HTERT RPE-1 (cell line): Measurements from ENCODE around the gene CRACR2A.

ENCODE experiments used
- in situ Hi-C: fragments of 300-500 bp; cut with MboI; formaldehyde crosslinking; loops from 4 replicates; pipeline ENCODE4 v1.14.3; 2020; ENCODE audit warnings: low sequenced_read_pairs

Gene CRACR2A

GRCh38 chr12:3752741-3753486 is at the start of gene CRACR2A:
TSS of gene CRACR2A (minus strand) at chr12:3753109. CDS start at chr12:3696999, 56,110 bp downstream.
- in situ Hi-C loops, result no loop called here

GRCh38 chr12:3797531-3798048 is 44.7 kb upstream of the CRACR2A start:
- in situ Hi-C loops, result no loop called here

- in situ Hi-C loops, result no loop called here
These were observed 42.7 kb upstream of the CRACR2A start for GRCh38 chr12:3795492-3796133.

GRCh38 chr12:3795066-3795465 is 42.2 kb upstream of the CRACR2A start:
- in situ Hi-C loops, result no loop called here

- in situ Hi-C loops, result no loop called here
These were observed 39.8 kb upstream of the CRACR2A start for GRCh38 chr12:3792623-3793288.

- in situ Hi-C loops, result no loop called here
These were observed 38.5 kb upstream of the CRACR2A start for GRCh38 chr12:3791256-3791874.

- in situ Hi-C loops, result no loop called here
These were observed 37.7 kb upstream of the CRACR2A start for GRCh38 chr12:3790642-3791041.

- in situ Hi-C loops, result no loop called here
These were observed 36.9 kb upstream of the CRACR2A start for GRCh38 chr12:3789838-3790237.

- in situ Hi-C loops, result no loop called here
These were observed 24.4 kb upstream of the CRACR2A start for GRCh38 chr12:3777206-3777809.

GRCh38 chr12:3775385-3776035 is 22.6 kb upstream of the CRACR2A start:
- in situ Hi-C loops, result no loop called here

GRCh38 chr12:3772380-3772779 is 19.5 kb upstream of the CRACR2A start:
- in situ Hi-C loops, result no loop called here

GRCh38 chr12:3771853-3772252 is 18.9 kb upstream of the CRACR2A start:
- in situ Hi-C loops, result no loop called here

GRCh38 chr12:3770891-3771290 is 18.0 kb upstream of the CRACR2A start:
- in situ Hi-C loops, result no loop called here

- in situ Hi-C loops, result no loop called here
These were observed 16.1 kb upstream of the CRACR2A start for GRCh38 chr12:3768911-3769447.

- in situ Hi-C loops, result no loop called here
These were observed 8.3 kb upstream of the CRACR2A start for GRCh38 chr12:3761116-3761735.

GRCh38 chr12:3759878-3760277 is 7.0 kb upstream of the CRACR2A start:
- in situ Hi-C loops, result no loop called here

GRCh38 chr12:3757261-3757660 is 4.4 kb upstream of the CRACR2A start:
- in situ Hi-C loops, result no loop called here

GRCh38 chr12:3755898-3756297 is 3.0 kb upstream of the CRACR2A start:
- in situ Hi-C loops, result no loop called here

GRCh38 chr12:3753544-3754284 is 805 bp upstream of the CRACR2A start:
- in situ Hi-C loops, result no loop called here
